GM12872 (cell line): ENCODE data around the gene FAM72B.
"Not testable (repeated sequence)": the region's sequence is repeated elsewhere in the genome, so short reads cannot be mapped to it uniquely, and the experiment has no call there.

Source experiments
- CTCF ChIP-seq: IDR thresholded peaks from 3 replicates; pipeline ENCODE4 v1.5.1; 2011; ENCODE audit warnings: low read depth, mild to moderate bottlenecking, low read length, moderate library complexity; ENCODE audit not compliant: insufficient read depth

FAM72B gene

GRCh38 chr1:121184290-121185127 is at the start of gene FAM72B, which contains the start of gene SRGAP2C:
FAM72B (minus strand) TSS chr1:121184340; CDS start chr1:121183489, 851 bp downstream.
SRGAP2C (plus strand) TSS chr1:121184975; CDS start chr1:121187447, 2,472 bp downstream.
- not testable (repeated sequence) for TF ChIP-seq CTCF
